GM12892 (cell line): Measurements from ENCODE around the gene MZT2B.
"Not testable (repeated sequence)": the region's sequence is repeated elsewhere in the genome, so short reads cannot be mapped to it uniquely, and the experiment has no call there.

Source experiments
- POLR2A ChIP-seq: IDR thresholded peaks from 2 replicates; pipeline ENCODE4 v1.6.1; 2011; ENCODE audit warnings: low read depth, low read length, control low read depth
- POLR2AphosphoS5 ChIP-seq: IDR thresholded peaks from 2 replicates; pipeline ENCODE4 v1.6.1; 2011; ENCODE audit warnings: low read depth, low read length, control low read depth
- TAF1 ChIP-seq: IDR thresholded peaks from 2 replicates; pipeline ENCODE4 v1.6.1; 2011; ENCODE audit warnings: low read depth, mild to moderate bottlenecking, control low read depth, low read length, borderline replicate concordance

- not testable (repeated sequence) for TF ChIP-seq POLR2AphosphoS5, POLR2A, TAF1
These were observed 21.0 kb upstream of the MZT2B start for GRCh38 chr2:130160838-130161705.
